ENCODE data around the gene CHRNB4. TPM values are rescaled to one million over a fixed set of nuclear protein-coding genes. Genes with fewer than 3 reads are reported as not detected.

CHRNB4 gene
- total RNA-seq, 1 donor from 2014 or later, result 0.23 TPM

GRCh38 chr15:78604420-78604819 is 36.6 kb downstream of the CHRNB4 start:
- TF ChIP-seq CTCF (conservative IDR thresholded peaks at IDR 0.05; ENCODE audit: low read depth, low read length), result no peak
- DNase-seq (ENCODE audit: low read depth), result no peak
- H3K4me3 ChIP-seq (ENCODE audit: low read depth, low read length), result no peak overlapping the region

- DNase-seq (ENCODE audit: low read depth), result no peak
- TF ChIP-seq CTCF (conservative IDR thresholded peaks at IDR 0.05; ENCODE audit: low read depth, low read length), result no peak
- no peak overlapping the region for H3K4me3 ChIP-seq (ENCODE audit: low read depth, low read length)
Measured at GRCh38 chr15:78603467-78603866, 37.5 kb downstream of the CHRNB4 start.

GRCh38 chr15:78599189-78599588 is 41.8 kb downstream of the CHRNB4 start:
- DNase-seq (ENCODE audit: low read depth), result no peak
- H3K4me3 ChIP-seq (ENCODE audit: low read depth, low read length), result no peak overlapping the region
- no peak for TF ChIP-seq CTCF (conservative IDR thresholded peaks at IDR 0.05; ENCODE audit: low read depth, low read length)

GRCh38 chr15:78598348-78598747 is 42.7 kb downstream of the CHRNB4 start:
- H3K4me3 ChIP-seq (ENCODE audit: low read depth, low read length), result no peak overlapping the region
- DNase-seq (ENCODE audit: low read depth), result no peak
- TF ChIP-seq CTCF (conservative IDR thresholded peaks at IDR 0.05; ENCODE audit: low read depth, low read length), result no peak

GRCh38 chr15:78597583-78597982 is 43.4 kb downstream of the CHRNB4 start:
- TF ChIP-seq CTCF (conservative IDR thresholded peaks at IDR 0.05; ENCODE audit: low read depth, low read length), result no peak
- no peak for DNase-seq (ENCODE audit: low read depth)

GRCh38 chr15:78574944-78575343 is 66.1 kb downstream of the CHRNB4 start:
- no peak overlapping the region for H3K4me3 ChIP-seq (ENCODE audit: low read depth, low read length)
- DNase-seq (ENCODE audit: low read depth), result no peak
- no peak for TF ChIP-seq CTCF (conservative IDR thresholded peaks at IDR 0.05; ENCODE audit: low read depth, low read length)

More at GRCh38 chr15:78597583-78597982, 43.4 kb downstream of the CHRNB4 start:
- no peak overlapping the region for H3K4me3 ChIP-seq (ENCODE audit: low read depth, low read length)

Other genes with a start within 250 kb of the CHRNB4 start
- gene IREB2, start 203.0 kb downstream of the CHRNB4 start, total RNA-seq, result 13.0 and 25.0 TPM in 2 replicates
- 1.7 and 7.4 TPM in 2 replicates for gene HYKK, start 133.6 kb downstream of the CHRNB4 start, total RNA-seq
- gene PSMA4, start 100.8 kb downstream of the CHRNB4 start, total RNA-seq, result 223 and 359 TPM in 2 replicates
- 9.1 and 15.3 TPM in 2 replicates for gene CHRNA5, start 75.7 kb downstream of the CHRNB4 start, total RNA-seq
- 0.40 TPM in 1 of 2 replicates, not detected in the other for gene CHRNA3, start 20.2 kb downstream of the CHRNB4 start, total RNA-seq
- gene ADAMTS7, start 170.3 kb upstream of the CHRNB4 start, total RNA-seq, result 7.7 and 10.5 TPM in 2 replicates
- 265 and 384 TPM in 2 replicates for gene MORF4L1, start 231.7 kb upstream of the CHRNB4 start, total RNA-seq